Amniotic stem cell (primary cell): Measurements from ENCODE around the gene CENPS.
"Not testable (repeated sequence)": the region's sequence is repeated elsewhere in the genome, so short reads cannot be mapped to it uniquely, and the experiment has no call there.

Source experiments
- DNase-seq: peaks from one replicate; lab custom pipeline; 2025; lab: John Stamatoyannopoulos, UW

CENPS gene

GRCh38 chr1:10419351-10419750 is 10.9 kb upstream of the CENPS start:
- no peak for DNase-seq

GRCh38 chr1:10421637-10422036 is 8.6 kb upstream of the CENPS start:
- DNase-seq, result no peak

- DNase-seq, result no peak
Measured at GRCh38 chr1:10424034-10424433, 6.2 kb upstream of the CENPS start.

- DNase-seq, result no peak
Measured at GRCh38 chr1:10424651-10425050, 5.6 kb upstream of the CENPS start.

GRCh38 chr1:10425826-10426534 is 4.3 kb upstream of the CENPS start:
- not testable (repeated sequence) for DNase-seq

GRCh38 chr1:10426535-10426848 is 3.7 kb upstream of the CENPS start:
- DNase-seq, result not testable (repeated sequence)

GRCh38 chr1:10428984-10429383 is 1.2 kb upstream of the CENPS start:
- no peak for DNase-seq

- DNase-seq, result no peak
Measured at GRCh38 chr1:10429868-10430215, 391 bp upstream of the CENPS start.

- no peak for DNase-seq
Measured at GRCh38 chr1:10431070-10431730, 967 bp downstream of the CENPS start.

GRCh38 chr1:10432910-10433700 is 2.9 kb downstream of the CENPS start:
- DNase-seq, result no peak

- no peak for DNase-seq
Measured at GRCh38 chr1:10433790-10434189, 3.6 kb downstream of the CENPS start.

- DNase-seq, result no peak
Measured at GRCh38 chr1:10434590-10434989, 4.4 kb downstream of the CENPS start.

- DNase-seq, result no peak
Measured at GRCh38 chr1:10437052-10437451, 6.8 kb downstream of the CENPS start.

GRCh38 chr1:10438677-10439163 is 8.5 kb downstream of the CENPS start:
- no peak for DNase-seq

- no peak for DNase-seq
Measured at GRCh38 chr1:10440305-10440704, 10.1 kb downstream of the CENPS start.

GRCh38 chr1:10440794-10441193 is 10.6 kb downstream of the CENPS start:
- DNase-seq, result no peak

- DNase-seq, result no peak
Measured at GRCh38 chr1:10444248-10444647, 14.0 kb downstream of the CENPS start.

GRCh38 chr1:10444795-10445397 is 14.7 kb downstream of the CENPS start:
- DNase-seq, result no peak

- no peak for DNase-seq
Measured at GRCh38 chr1:10446790-10447422, 16.7 kb downstream of the CENPS start.

- no peak for DNase-seq
Measured at GRCh38 chr1:10449751-10450150, 19.5 kb downstream of the CENPS start, which contains the start of gene CORT. Gene CORT, plus strand, starts transcription at chr1:10450031. Its CDS starts 193 bp downstream, at chr1:10450224.

GRCh38 chr1:10450156-10450814 is 20.1 kb downstream of the CENPS start:
- DNase-seq, result no peak

GRCh38 chr1:10450836-10451235 is 20.6 kb downstream of the CENPS start:
- no peak for DNase-seq
